ENCODE results near the gene ELN.

ELN gene

GRCh38 chr7:74064696-74065095 lies 36.7 kb downstream of the ELN start:
- no peak for DNase-seq

GRCh38 chr7:74066626-74067025 lies 38.7 kb downstream of the ELN start:
- no peak for DNase-seq

GRCh38 chr7:74068378-74069085 lies 40.6 kb downstream of the ELN start:
- no peak for DNase-seq

- DNase-seq, result no peak
Measured at GRCh38 chr7:74069086-74069541, 41.1 kb downstream of the ELN start.

- DNase-seq, result no peak
Measured at GRCh38 chr7:74069790-74070618, 42.0 kb downstream of the ELN start.

- DNase-seq, result no peak
Measured at GRCh38 chr7:74070619-74070921, 42.6 kb downstream of the ELN start.

GRCh38 chr7:74071121-74071520 lies 43.1 kb downstream of the ELN start:
- no peak for DNase-seq

GRCh38 chr7:74074770-74075169 lies 46.8 kb downstream of the ELN start:
- DNase-seq, result no peak

GRCh38 chr7:74078461-74078860 lies 50.5 kb downstream of the ELN start:
- DNase-seq, result no peak

- DNase-seq, result no peak
Measured at GRCh38 chr7:74082770-74083116, 54.8 kb downstream of the ELN start.

- peak; percentile 60 for DNase-seq
Measured at GRCh38 chr7:74083117-74083876, 55.3 kb downstream of the ELN start, which contains the start of gene LIMK1. TSS of gene LIMK1 (plus strand) at chr7:74083804. CDS start at chr7:74083991, 187 bp downstream.

- DNase-seq, result no peak
Measured at GRCh38 chr7:74083928-74084721, 56.2 kb downstream of the ELN start.

- no peak for DNase-seq
Measured at GRCh38 chr7:74084722-74085578, 57.0 kb downstream of the ELN start.

- no peak for DNase-seq
Measured at GRCh38 chr7:74087791-74088453, 59.9 kb downstream of the ELN start.

- no peak for DNase-seq
Measured at GRCh38 chr7:74092321-74092963, 64.5 kb downstream of the ELN start.

- no peak for DNase-seq
Measured at GRCh38 chr7:74092964-74093471, 65.0 kb downstream of the ELN start.

- DNase-seq, result no peak
Measured at GRCh38 chr7:74093671-74094223, 65.8 kb downstream of the ELN start.

GRCh38 chr7:74094224-74095101 lies 66.5 kb downstream of the ELN start:
- no peak for DNase-seq

- no peak for DNase-seq
Measured at GRCh38 chr7:74095135-74095534, 67.2 kb downstream of the ELN start.
